IMR-90 (cell line): ENCODE measurements around the gene CLUH. TPM values are rescaled to one million over a fixed set of nuclear protein-coding genes. Genes with fewer than 3 reads are reported as not detected.

Experiments used
- ATAC-seq: fragments of 200-7000 bp; cut with Tn5 transposase; 2 replicates; pipeline ENCODE4 v1.9.1; 2020; ENCODE audit warnings: low read depth, mild to moderate bottlenecking, moderate library complexity
- BruUV-seq: library from RNA; stranded (reverse); fragments of 400-500 nt; replicated peaks from 2 replicates; lab custom pipeline; 2021; lab: Mats Ljungman, UMichigan
- CTCF ChIA-PET: fragments of 300-600 bp; formaldehyde crosslinking; extraction: SDS; loops from one replicate; lab custom pipeline; 2021; ENCODE audit warnings: antibody characterized with exemption; lab: Yijun Ruan, JAX
- POLR2A ChIA-PET: fragments of 300-600 bp; sonication (Branson Sonifier 250); formaldehyde crosslinking; loops from one replicate; lab custom pipeline; 2022; ENCODE audit warnings: antibody characterized with exemption; ENCODE audit not compliant: unreplicated experiment; lab: Charles Lee
- DNase-seq: peaks from one replicate; pipeline ENCODE4 v3.0.0; 2013
- H2AFZ ChIP-seq: replicated peaks from 2 replicates; pipeline ENCODE3; 2013; ENCODE audit warnings: low read length, mild to moderate bottlenecking; ENCODE audit not compliant: poor library complexity
- H2AK5ac ChIP-seq: 2 replicates; pipeline ENCODE4 v1.6.1; 2013; ENCODE audit warnings: low read depth, low read length, inconsistent platforms
- H2AK9ac ChIP-seq: replicated peaks from 2 replicates; pipeline ENCODE3; 2013; ENCODE audit warnings: mild to moderate bottlenecking, low read depth, low read length, moderate library complexity; ENCODE audit not compliant: poor library complexity
- H2BK120ac ChIP-seq: 2 replicates; pipeline ENCODE4 v1.6.1; 2013; ENCODE audit warnings: low read depth, low read length, inconsistent platforms
- H2BK15ac ChIP-seq: 3 replicates; pipeline ENCODE4 v1.6.1; 2013; ENCODE audit warnings: low read depth, low read length, inconsistent platforms
- H2BK20ac ChIP-seq: 2 replicates; pipeline ENCODE4 v1.6.1; 2013; ENCODE audit warnings: low read depth, mild to moderate bottlenecking, inconsistent platforms, low read length, moderate library complexity
- H2BK5ac ChIP-seq: 2 replicates; pipeline ENCODE4 v1.6.1; 2013; ENCODE audit warnings: mild to moderate bottlenecking, low read depth, low read length, inconsistent platforms; ENCODE audit not compliant: poor library complexity, severe bottlenecking
- H3K14ac ChIP-seq: replicated peaks from 2 replicates; pipeline ENCODE4 v1.6.1; 2013; ENCODE audit warnings: low read depth, low read length, inconsistent platforms
- H3K18ac ChIP-seq: 2 replicates; pipeline ENCODE4 v1.6.1; 2013; ENCODE audit warnings: low read depth, low read length, control low read depth
- H3K23ac ChIP-seq: 2 replicates; pipeline ENCODE4 v1.6.1; 2013; ENCODE audit warnings: low read depth, low read length, inconsistent platforms
- H3K27ac ChIP-seq: 2 replicates; pipeline ENCODE4 v1.5.1; 2013; ENCODE audit warnings: mild to moderate bottlenecking, control low read depth, low read length; ENCODE audit not compliant: insufficient read depth
- H3K27me3 ChIP-seq: 2 replicates; pipeline ENCODE4 v1.6.1; 2013; ENCODE audit warnings: low read length; ENCODE audit not compliant: control insufficient read depth, insufficient read depth
- H3K36me3 ChIP-seq: 2 replicates; pipeline ENCODE4 v1.6.1; 2013; ENCODE audit warnings: low read length, mixed read lengths; ENCODE audit not compliant: control insufficient read depth, insufficient read depth
- H3K4ac ChIP-seq: 2 replicates; pipeline ENCODE4 v1.6.1; 2013; ENCODE audit warnings: low read depth, low read length, inconsistent platforms
- H3K4me1 ChIP-seq: 2 replicates; pipeline ENCODE4 v1.6.1; 2013; ENCODE audit warnings: low read length, mixed read lengths; ENCODE audit not compliant: control insufficient read depth, insufficient read depth
- H3K4me2 ChIP-seq: 2 replicates; pipeline ENCODE4 v1.6.1; 2013; ENCODE audit warnings: low read depth, mild to moderate bottlenecking, control low read depth, low read length, moderate library complexity
- H3K4me3 ChIP-seq: 2 replicates; pipeline ENCODE4 v1.5.1; 2013; ENCODE audit warnings: low read depth, mild to moderate bottlenecking, control low read depth, low read length, moderate library complexity; ENCODE audit not compliant: insufficient read depth
- H3K56ac ChIP-seq: 2 replicates; pipeline ENCODE4 v1.6.1; 2013; ENCODE audit warnings: low read length, inconsistent platforms; ENCODE audit not compliant: insufficient read depth; ENCODE audit errors: extremely low read depth
- H3K79me1 ChIP-seq, 2 experiments: 2 replicates each; pipeline ENCODE4 v1.6.1; 2013; ENCODE audit warnings: low read length in 2 of 2, inconsistent platforms in 1 of 2, low read depth in 1 of 2
- H3K9ac ChIP-seq: 2 replicates; pipeline ENCODE4 v1.6.1; 2013; ENCODE audit warnings: low read depth, low read length, control low read depth
- H3K9me1 ChIP-seq: 2 replicates; pipeline ENCODE4 v1.6.1; 2013; ENCODE audit warnings: low read length, inconsistent platforms; ENCODE audit not compliant: insufficient read depth
- H3K9me3 ChIP-seq: 2 replicates; pipeline ENCODE4 v1.6.1; 2013; ENCODE audit warnings: low read length; ENCODE audit not compliant: control insufficient read depth, insufficient read depth
- H4K20me1 ChIP-seq: 2 replicates; pipeline ENCODE4 v1.6.1; 2013; ENCODE audit warnings: low read length, inconsistent platforms; ENCODE audit not compliant: insufficient read depth
- H4K5ac ChIP-seq: 2 replicates; pipeline ENCODE4 v1.6.1; 2013; ENCODE audit warnings: mild to moderate bottlenecking, low read depth, low read length, control low read depth
- H4K8ac ChIP-seq, 2 experiments: 2 replicates each; pipeline ENCODE4 v1.6.1; 2013; ENCODE audit warnings: low read depth in 2 of 2, low read length in 2 of 2, control low read depth in 1 of 2, inconsistent platforms in 1 of 2
- H4K91ac ChIP-seq: 2 replicates; pipeline ENCODE4 v1.6.1; 2013; ENCODE audit warnings: low read depth, low read length, inconsistent platforms; ENCODE audit not compliant: insufficient read depth
- CHD1 ChIP-seq: IDR thresholded peaks from 2 replicates; pipeline ENCODE4 v1.6.1; 2012; ENCODE audit warnings: low read depth, low read length, improper control_type of control experiment
- WGBS, 2 experiments: methylation state at CpG; one replicate each; pipeline versions ENCODE4 v1.1.5 to v1.1.7; 2013; ENCODE audit warnings: missing lambda C conversion rate in 2 of 2; ENCODE audit not compliant: insufficient read length in 1 of 2; ENCODE audit errors: extremely low coverage in 2 of 2; 5-methylcytosine and 5-hydroxymethylcytosine counted together
- dilution Hi-C: fragments of 300-500 bp; cut with HindIII; formaldehyde crosslinking; loops from one replicate; pipeline ENCODE4 v1.14.3; 2018; ENCODE audit warnings: low sequenced_read_pairs; ENCODE audit not compliant: unreplicated experiment
- in situ Hi-C: fragments of 300-500 bp; cut with MboI; formaldehyde crosslinking; loops from 3 replicates; pipeline ENCODE4 v1.14.3; 2019; ENCODE audit warnings: low sequenced_read_pairs, inconsistent platforms, mixed read lengths
- intact Hi-C: fragments of 100-400 bp; cut with micrococcal nuclease; formaldehyde crosslinking; loops from 2 replicates; pipeline ENCODE4 v1.10.0; 2022
- polyA plus RNA-seq, 3 experiments: library from polyadenylated mRNA; depleted of rRNA; stranded (reverse); fragments of >200 nt; gene quantifications; 2 replicates each; pipeline ENCODE4 v1.2.3, GENCODE V29; 2012; ENCODE audit warnings: low replicate concordance in 1 of 3
- total RNA-seq: library from RNA; depleted of rRNA; stranded (reverse); fragments of >200 nt; gene quantifications from 2 replicates; pipeline ENCODE4 v1.2.3, GENCODE V29; 2012
- TF ChIP-seq, protein P1 (sequence below): conservative IDR thresholded peaks from 2 replicates; pipeline ENCODE4 v1.5.1; 2012; ENCODE audit warnings: mild to moderate bottlenecking, low read depth, low read length, improper control_type of control experiment
- TF ChIP-seq, protein P2 (sequence below): fragments of 150-350 bp; IDR thresholded peaks from 2 replicates; pipeline ENCODE4 v1.6.1; 2017; ENCODE audit warnings: mild to moderate bottlenecking, antibody characterized with exemption, low read length, low read depth

CLUH gene
- total and polyA plus RNA-seq, 2 of the 4 experiments (the other 2 are of a cell fraction), result 12.9 to 42.0 TPM

DNA sequence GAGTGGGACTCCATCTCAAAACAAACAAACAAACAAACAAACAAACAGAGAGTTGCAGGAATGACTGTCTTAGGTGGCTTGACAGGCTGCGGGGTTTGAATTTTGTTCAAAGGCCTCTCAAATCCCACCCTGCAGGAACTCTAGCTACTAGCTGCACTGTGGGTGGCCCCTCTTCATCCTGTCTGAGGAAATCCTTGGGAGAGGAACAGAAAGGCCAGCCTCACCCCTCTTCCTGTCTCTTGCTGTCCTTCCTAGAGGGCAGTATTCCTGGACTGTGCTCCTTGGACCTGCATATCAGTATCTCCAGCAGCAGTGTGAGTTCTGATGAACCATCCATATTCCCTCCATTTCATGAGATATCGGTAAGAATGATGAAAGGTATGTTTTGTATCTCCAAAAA lies 39.9 kb upstream of the CLUH start:
- H3K4me2 ChIP-seq, result no peak overlapping the region
- H2BK5ac ChIP-seq, result no peak overlapping the region
- dilution Hi-C loops, result no loop called here
- no CpG with 5 or more reads among the region's 2 CpGs for WGBS, 2 experiments
- in situ Hi-C loops, result no loop called here
- no peak overlapping the region for H2AFZ ChIP-seq
- no TSS peak for BruUV-seq
- H2BK15ac ChIP-seq, result no peak overlapping the region
- H3K79me1 ChIP-seq, result no peaks in the 10 kb centered on the region
- DNase-seq (no peak), ATAC-seq (no peak)
- H3K27me3 ChIP-seq, result peaks cover 48% of the 10 kb centered on the region
- H3K4ac ChIP-seq, result no peak overlapping the region
- H4K91ac ChIP-seq, result no peak overlapping the region
- H4K20me1 ChIP-seq, result peaks cover 2% of the 10 kb centered on the region; the same call in 1 of the 2 replicates
- H3K36me3 ChIP-seq, result no peaks in the 10 kb centered on the region
- no peak overlapping the region for H2AK5ac ChIP-seq
- H3K4me3 ChIP-seq, result no peak overlapping the region
- no peak overlapping the region for H3K14ac ChIP-seq
- ChIA-PET CTCF (no interaction called here), POLR2A (no interaction called here)
- H2AK9ac ChIP-seq, result no peak overlapping the region
- no peaks in the 10 kb centered on the region for H3K4me1 ChIP-seq
- no peak for TF ChIP-seq CHD1
- TF ChIP-seq, protein P1, sequence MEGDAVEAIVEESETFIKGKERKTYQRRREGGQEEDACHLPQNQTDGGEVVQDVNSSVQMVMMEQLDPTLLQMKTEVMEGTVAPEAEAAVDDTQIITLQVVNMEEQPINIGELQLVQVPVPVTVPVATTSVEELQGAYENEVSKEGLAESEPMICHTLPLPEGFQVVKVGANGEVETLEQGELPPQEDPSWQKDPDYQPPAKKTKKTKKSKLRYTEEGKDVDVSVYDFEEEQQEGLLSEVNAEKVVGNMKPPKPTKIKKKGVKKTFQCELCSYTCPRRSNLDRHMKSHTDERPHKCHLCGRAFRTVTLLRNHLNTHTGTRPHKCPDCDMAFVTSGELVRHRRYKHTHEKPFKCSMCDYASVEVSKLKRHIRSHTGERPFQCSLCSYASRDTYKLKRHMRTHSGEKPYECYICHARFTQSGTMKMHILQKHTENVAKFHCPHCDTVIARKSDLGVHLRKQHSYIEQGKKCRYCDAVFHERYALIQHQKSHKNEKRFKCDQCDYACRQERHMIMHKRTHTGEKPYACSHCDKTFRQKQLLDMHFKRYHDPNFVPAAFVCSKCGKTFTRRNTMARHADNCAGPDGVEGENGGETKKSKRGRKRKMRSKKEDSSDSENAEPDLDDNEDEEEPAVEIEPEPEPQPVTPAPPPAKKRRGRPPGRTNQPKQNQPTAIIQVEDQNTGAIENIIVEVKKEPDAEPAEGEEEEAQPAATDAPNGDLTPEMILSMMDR, result no peak
- TF ChIP-seq, protein P2, sequence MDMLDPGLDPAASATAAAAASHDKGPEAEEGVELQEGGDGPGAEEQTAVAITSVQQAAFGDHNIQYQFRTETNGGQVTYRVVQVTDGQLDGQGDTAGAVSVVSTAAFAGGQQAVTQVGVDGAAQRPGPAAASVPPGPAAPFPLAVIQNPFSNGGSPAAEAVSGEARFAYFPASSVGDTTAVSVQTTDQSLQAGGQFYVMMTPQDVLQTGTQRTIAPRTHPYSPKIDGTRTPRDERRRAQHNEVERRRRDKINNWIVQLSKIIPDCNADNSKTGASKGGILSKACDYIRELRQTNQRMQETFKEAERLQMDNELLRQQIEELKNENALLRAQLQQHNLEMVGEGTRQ, result no peak
- H3K9ac ChIP-seq, result no peak overlapping the region
- no peaks in the 10 kb centered on the region for H3K9me1 ChIP-seq
- no peak overlapping the region for H3K23ac ChIP-seq
- no peak overlapping the region for H2BK120ac ChIP-seq
- no peak overlapping the region for H4K5ac ChIP-seq
- H3K18ac ChIP-seq, result no peak overlapping the region
- no peak overlapping the region for H4K8ac ChIP-seq
- no peak overlapping the region for H3K56ac ChIP-seq
- no peak overlapping the region for H2BK20ac ChIP-seq
- H3K9me3 ChIP-seq, result peaks cover 3% of the 10 kb centered on the region
- H3K27ac ChIP-seq, result no peak overlapping the region
- intact Hi-C loops, result no loop called here
